ENCODE measurements around the gene ACR.

GRCh38 chr22:50702261-50702671 lies 35.7 kb upstream of the ACR start:
- TF ChIP-seq CTCF (IDR thresholded peaks at IDR 0.05) (no peak), POLR2A (IDR thresholded peaks at IDR 0.05) (no peak)
